Left forelimb (tissue), 1 donor: Measurements from ENCODE around the gene CLMN.

Source experiments
- DNase-seq: peaks from one replicate; pipeline ENCODE4 v3.0.0-alpha.2; 2018; ENCODE audit warnings: low spot score

CLMN gene

GRCh38 chr14:95301527-95302187 is 18.1 kb downstream of the CLMN start:
- DNase-seq: no peak

- DNase-seq: no peak
These were observed 18.8 kb downstream of the CLMN start for GRCh38 chr14:95300697-95301526.

- DNase-seq: no peak
These were observed 19.6 kb downstream of the CLMN start for GRCh38 chr14:95300002-95300696.

GRCh38 chr14:95299271-95299670 is 20.4 kb downstream of the CLMN start:
- DNase-seq: no peak

- no peak for DNase-seq
These were observed 21.9 kb downstream of the CLMN start for GRCh38 chr14:95297832-95298231.

GRCh38 chr14:95296966-95297365 is 22.7 kb downstream of the CLMN start:
- DNase-seq: no peak

GRCh38 chr14:95295600-95296376 is 23.9 kb downstream of the CLMN start:
- no peak for DNase-seq

- DNase-seq: no peak
These were observed 24.7 kb downstream of the CLMN start for GRCh38 chr14:95294834-95295599.

GRCh38 chr14:95294320-95294719 is 25.4 kb downstream of the CLMN start:
- DNase-seq: no peak

GRCh38 chr14:95293449-95293848 is 26.3 kb downstream of the CLMN start:
- DNase-seq: no peak

GRCh38 chr14:95292660-95293425 is 26.9 kb downstream of the CLMN start:
- DNase-seq: no peak

- no peak for DNase-seq
These were observed 27.7 kb downstream of the CLMN start for GRCh38 chr14:95291859-95292542.

- peak; percentile 77 for DNase-seq
These were observed 28.8 kb downstream of the CLMN start for GRCh38 chr14:95290871-95291431.

GRCh38 chr14:95290021-95290420 is 29.7 kb downstream of the CLMN start:
- no peak for DNase-seq

GRCh38 chr14:95289323-95290010 is 30.2 kb downstream of the CLMN start:
- DNase-seq: no peak

GRCh38 chr14:95288672-95289322 is 30.9 kb downstream of the CLMN start:
- DNase-seq: no peak

- no peak for DNase-seq
These were observed 32.4 kb downstream of the CLMN start for GRCh38 chr14:95287176-95287754.

GRCh38 chr14:95286645-95287044 is 33.1 kb downstream of the CLMN start:
- DNase-seq: no peak
